CD4-positive, alpha-beta T cell treated with Interleukin-4 for 4 hours (primary cell): ENCODE results near the gene E2F2.

Experiments
- DNase-seq: peaks from one replicate; pipeline ENCODE4 v3.0.0-alpha.2; 2020

Gene E2F2

GRCh38 chr1:23481026-23481597, 49.9 kb downstream of the E2F2 start:
- DNase-seq: no peak

GRCh38 chr1:23480187-23481025, 50.6 kb downstream of the E2F2 start:
- DNase-seq: no peak

GRCh38 chr1:23479666-23479941, 51.4 kb downstream of the E2F2 start:
- no peak for DNase-seq

GRCh38 chr1:23478896-23479665, 52.0 kb downstream of the E2F2 start:
- DNase-seq: no peak

GRCh38 chr1:23477359-23478144, 53.5 kb downstream of the E2F2 start:
- DNase-seq: no peak

- no peak for DNase-seq
These were observed 55.4 kb downstream of the E2F2 start for GRCh38 chr1:23475641-23476040.

GRCh38 chr1:23475134-23475628, 55.9 kb downstream of the E2F2 start:
- DNase-seq: no peak

GRCh38 chr1:23473037-23473800, 57.8 kb downstream of the E2F2 start:
- no peak for DNase-seq

- no peak for DNase-seq
These were observed 58.5 kb downstream of the E2F2 start for GRCh38 chr1:23472351-23473036.

- DNase-seq: no peak
These were observed 59.5 kb downstream of the E2F2 start for GRCh38 chr1:23471473-23472075.

- no peak for DNase-seq
These were observed 60.6 kb downstream of the E2F2 start for GRCh38 chr1:23470282-23471070.

- no peak for DNase-seq
These were observed 61.6 kb downstream of the E2F2 start for GRCh38 chr1:23469372-23469982.

- DNase-seq: no peak
These were observed 64.5 kb downstream of the E2F2 start for GRCh38 chr1:23466423-23466989.

GRCh38 chr1:23463286-23463685, 67.7 kb downstream of the E2F2 start:
- no peak for DNase-seq

GRCh38 chr1:23462766-23463165, 68.3 kb downstream of the E2F2 start:
- no peak for DNase-seq

GRCh38 chr1:23461050-23461449, 70.0 kb downstream of the E2F2 start:
- DNase-seq: no peak

- DNase-seq: no peak
These were observed 70.5 kb downstream of the E2F2 start for GRCh38 chr1:23460519-23460918.

- DNase-seq: no peak
These were observed 71.7 kb downstream of the E2F2 start for GRCh38 chr1:23459338-23459757.
